PC-3 (cell line): Measurements from ENCODE around the gene L3MBTL4. TPM values are rescaled to one million over a fixed set of nuclear protein-coding genes. Genes with fewer than 3 reads are reported as not detected.

ENCODE experiments used
- ATAC-seq: fragments of 200-7000 bp; cut with Tn5 transposase; 2 replicates; pipeline ENCODE4 v1.9.1; 2020; ENCODE audit warnings: mild to moderate bottlenecking, moderate library complexity
- BruUV-seq: library from RNA; stranded (reverse); fragments of 400-500 nt; replicated peaks from 2 replicates; lab custom pipeline; 2021; lab: Mats Ljungman, UMichigan
- CTCF ChIA-PET: fragments of 300-600 bp; sonication (Branson Sonifier 250); formaldehyde crosslinking; loops from one replicate; lab custom pipeline; 2022; ENCODE audit warnings: antibody characterized with exemption; lab: Charles Lee
- POLR2A ChIA-PET: fragments of 300-600 bp; sonication (Branson Sonifier 250); formaldehyde crosslinking; loops from one replicate; lab custom pipeline; 2022; ENCODE audit warnings: antibody characterized with exemption; ENCODE audit not compliant: unreplicated experiment; lab: Charles Lee
- DNase-seq: peaks from one replicate; pipeline ENCODE4 v3.0.0-alpha.2; 2015
- H2AFZ ChIP-seq: fragments of 300-600 bp; sonication (generic); 2 replicates; pipeline ENCODE4 v1.6.0; 2016; ENCODE audit warnings: antibody characterized with exemption, low read length
- H3F3A ChIP-seq: fragments of 300-600 bp; sonication (generic); one replicate; pipeline ENCODE4 v1.6.0; 2017; ENCODE audit warnings: antibody characterized with exemption, low read length, control low read depth, mild to moderate bottlenecking; ENCODE audit not compliant: unreplicated experiment
- H3K27ac ChIP-seq: fragments of 300-600 bp; sonication (generic); 2 replicates; pipeline ENCODE4 v1.5.1; 2016; ENCODE audit warnings: mild to moderate bottlenecking, low read length
- H3K27me3 ChIP-seq: fragments of 300-600 bp; sonication (generic); 2 replicates; pipeline ENCODE4 v1.6.1; 2016; ENCODE audit warnings: low read length, mixed read lengths
- H3K36me3 ChIP-seq: fragments of 300-600 bp; sonication (generic); 2 replicates; pipeline ENCODE4 v1.6.1; 2016; ENCODE audit warnings: low read depth, mixed run types, low read length, mixed read lengths
- H3K4me1 ChIP-seq: fragments of 300-600 bp; sonication (generic); 2 replicates; pipeline ENCODE4 v1.5.1; 2016; ENCODE audit warnings: low read length; ENCODE audit not compliant: insufficient read depth
- H3K4me2 ChIP-seq: fragments of 300-600 bp; sonication (generic); 2 replicates; pipeline ENCODE4 v1.6.0; 2016; ENCODE audit warnings: low read length
- H3K4me3 ChIP-seq: fragments of 300-600 bp; sonication (generic); 2 replicates; pipeline ENCODE4 v1.5.1; 2016; ENCODE audit warnings: mild to moderate bottlenecking, low read length, mixed read lengths
- H3K79me2 ChIP-seq: fragments of 300-600 bp; sonication (generic); 2 replicates; pipeline ENCODE4 v1.6.1; 2017; ENCODE audit warnings: low read length, mixed read lengths
- H3K9ac ChIP-seq: fragments of 300-600 bp; sonication (generic); 2 replicates; pipeline ENCODE4 v1.6.0; 2016; ENCODE audit warnings: mild to moderate bottlenecking, low read length
- H3K9me2 ChIP-seq: fragments of 300-600 bp; sonication (generic); replicated peaks from 2 replicates; pipeline ENCODE4 v1.6.1; 2016; ENCODE audit warnings: mixed run types, low read length, mixed read lengths
- H3K9me3 ChIP-seq: fragments of 300-600 bp; sonication (generic); 2 replicates; pipeline ENCODE4 v1.6.1; 2016; ENCODE audit warnings: low read length, mixed read lengths
- H4K20me1 ChIP-seq: fragments of 300-600 bp; sonication (generic); 2 replicates; pipeline ENCODE4 v1.6.1; 2016; ENCODE audit warnings: low read length, mixed read lengths
- CTCF ChIP-seq: fragments of 300-600 bp; sonication (generic); conservative IDR thresholded peaks from 2 replicates; pipeline ENCODE4 v1.5.1; 2017; ENCODE audit warnings: antibody characterized with exemption, low read depth, mild to moderate bottlenecking, low read length
- EZH2 ChIP-seq: fragments of 300-600 bp; sonication (generic); IDR thresholded peaks from one replicate; pipeline ENCODE4 v1.6.1; 2017; ENCODE audit warnings: antibody characterized with exemption, mild to moderate bottlenecking, low read length; ENCODE audit not compliant: unreplicated experiment
- EZH2phosphoT487 ChIP-seq: fragments of 300-600 bp; sonication (generic); IDR thresholded peaks from 2 replicates; pipeline ENCODE4 v1.6.1; 2018; ENCODE audit warnings: mild to moderate bottlenecking, antibody characterized with exemption, low read length, borderline replicate concordance
- intact Hi-C: fragments of 100-400 bp; cut with micrococcal nuclease; formaldehyde crosslinking; loops from 2 replicates; pipeline ENCODE4 v1.9.0; 2023
- total RNA-seq: library from RNA; depleted of rRNA; stranded (reverse); fragments of >200 nt; gene quantifications from 2 replicates; pipeline ENCODE4 v1.2.3, GENCODE V29; 2014

The L3MBTL4 gene
- total RNA-seq, 1 experiment from 2014 or later = 0.47 TPM

- no TSS peak for BruUV-seq
- POLR2A ChIA-PET = no interaction called here
- no peak overlapping the region for H3K9ac ChIP-seq
Measured at GRCh38 chr18:6004119-6004518, 410.6 kb downstream of the L3MBTL4 start.

GRCh38 chr18:6001867-6002266, 412.8 kb downstream of the L3MBTL4 start:
- Histone ChIP-seq H3K9me2 (no peaks in the 10 kb centered on the region), H3F3A (no peaks in the 10 kb centered on the region), H3K4me3 (no peak overlapping the region), H3K27me3 (no peaks in the 10 kb centered on the region), H3K4me2 (no peak overlapping the region), H3K9ac (no peak overlapping the region), H2AFZ (no peak overlapping the region), H3K27ac (no peak overlapping the region), H3K9me3 (no peaks in the 10 kb centered on the region), H3K4me1 (no peaks in the 10 kb centered on the region), H3K79me2 (no peaks in the 10 kb centered on the region), H3K36me3 (no peaks in the 10 kb centered on the region), H4K20me1 (no peaks in the 10 kb centered on the region)
- BruUV-seq = no TSS peak
- ChIA-PET CTCF (no interaction called here), POLR2A (no interaction called here)
- ATAC-seq (no peak), DNase-seq (no peak)
- intact Hi-C loops = loop anchor here (10.0 kb wide), 1 partner anchor 213 kb away; no protein-coding TSS in a partner anchor
- TF ChIP-seq EZH2 = no peak
- TF ChIP-seq EZH2phosphoT487 = no peak

More at GRCh38 chr18:6004119-6004518, 410.6 kb downstream of the L3MBTL4 start:
- Histone ChIP-seq H3K4me3 (no peak overlapping the region), H3K9me3 (no peaks in the 10 kb centered on the region), H2AFZ (no peak overlapping the region), H3K27me3 (no peaks in the 10 kb centered on the region), H3K36me3 (no peaks in the 10 kb centered on the region), H3K4me2 (no peak overlapping the region), H3K9me2 (no peaks in the 10 kb centered on the region), H3K4me1 (peaks cover 1% of the 10 kb centered on the region), H3F3A (no peaks in the 10 kb centered on the region), H4K20me1 (no peaks in the 10 kb centered on the region), H3K79me2 (no peaks in the 10 kb centered on the region), H3K27ac (no peak overlapping the region)
- TF ChIP-seq EZH2 = no peak
- no peak for TF ChIP-seq CTCF
- TF ChIP-seq EZH2phosphoT487 = no peak
- intact Hi-C loops = loop anchor here (10.0 kb wide), 1 partner anchor 211 kb away; no protein-coding TSS in a partner anchor
- ATAC-seq (no peak), DNase-seq (no peak)
- CTCF ChIA-PET = no interaction called here

DNA sequence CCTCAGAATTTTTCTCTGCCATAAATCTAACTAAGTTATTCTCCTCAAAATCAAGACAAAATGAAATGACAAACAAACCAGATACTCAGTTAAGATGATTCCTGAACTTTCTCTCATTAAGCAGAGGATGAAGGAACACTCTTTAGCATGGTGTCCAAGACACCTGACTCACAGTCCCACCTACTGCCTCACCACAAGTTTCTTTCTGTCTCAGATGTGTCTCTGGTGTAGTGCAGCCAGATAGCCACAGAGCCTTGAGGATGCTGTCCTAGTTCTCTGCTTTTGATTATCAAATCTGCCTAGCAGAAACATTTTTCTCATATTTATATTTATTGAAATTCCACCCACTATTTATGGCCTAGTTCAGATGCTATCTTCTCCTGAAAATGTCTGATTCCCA, 415.8 kb downstream of the L3MBTL4 start:
- intact Hi-C loops = no loop called here
- BruUV-seq = no TSS peak

More for the DNA sequence above, 415.8 kb downstream of the L3MBTL4 start:
- no peak for ATAC-seq
- no peaks in the 10 kb centered on the region for H3F3A ChIP-seq
- no peaks in the 10 kb centered on the region for H4K20me1 ChIP-seq
- H3K79me2 ChIP-seq = no peaks in the 10 kb centered on the region
- CTCF ChIA-PET = no interaction called here
- H3K4me1 ChIP-seq = no peaks in the 10 kb centered on the region
- H3K27me3 ChIP-seq = no peaks in the 10 kb centered on the region
- no peaks in the 10 kb centered on the region for H3K36me3 ChIP-seq
- POLR2A ChIA-PET = interaction anchor here (0.6 kb wide), 1 partner anchor 71 kb away, joined by 7 read pairs; no protein-coding TSS in a partner anchor
- no peak for DNase-seq
- H3K4me3 ChIP-seq = no peak overlapping the region
- no peak for TF ChIP-seq EZH2phosphoT487
- no peak for TF ChIP-seq CTCF
- no peak for TF ChIP-seq EZH2
- no peak overlapping the region for H3K9ac ChIP-seq
- no peaks in the 10 kb centered on the region for H3K9me2 ChIP-seq
- no peak overlapping the region for H3K27ac ChIP-seq
- no peak overlapping the region for H3K4me2 ChIP-seq
- H2AFZ ChIP-seq = no peak overlapping the region
- H3K9me3 ChIP-seq = no peaks in the 10 kb centered on the region
